Astrocyte (in vitro differentiated cells and primary cell): Measurements from ENCODE around the gene PLLP.

ENCODE experiments used
- EZH2 ChIP-seq: IDR thresholded peaks from 2 replicates; pipeline ENCODE4 v1.6.1; 2012; ENCODE audit warnings: mild to moderate bottlenecking, low read length, inconsistent platforms; ENCODE audit not compliant: insufficient read depth
- TF ChIP-seq, protein P1 (sequence below): IDR thresholded peaks from 2 replicates; pipeline ENCODE4 v1.5.1; 2011; ENCODE audit warnings: low read depth, mild to moderate bottlenecking, inconsistent platforms, low read length, moderate library complexity; ENCODE audit not compliant: insufficient read depth

DNA sequence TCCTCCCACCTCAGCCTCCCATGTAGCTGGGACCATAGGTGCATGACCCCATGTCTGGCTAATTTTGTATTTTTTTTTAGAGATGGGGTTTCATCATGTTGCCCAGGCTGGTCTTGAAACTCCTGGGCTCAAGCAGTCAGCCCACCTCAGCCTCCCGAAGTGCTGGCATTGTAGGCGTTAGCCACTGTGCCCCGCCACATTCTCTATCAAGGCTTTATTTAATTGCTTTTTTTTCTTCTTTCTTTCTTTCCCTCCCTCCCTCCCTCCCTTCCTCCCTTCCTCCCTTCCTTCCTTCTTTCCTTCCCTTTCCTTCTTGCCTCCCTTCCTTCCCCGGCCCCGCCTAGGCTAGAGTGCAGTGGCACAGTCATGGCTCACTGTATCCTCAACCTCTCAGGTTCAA is 74.7 kb downstream of the PLLP start:
- TF ChIP-seq, protein P1, sequence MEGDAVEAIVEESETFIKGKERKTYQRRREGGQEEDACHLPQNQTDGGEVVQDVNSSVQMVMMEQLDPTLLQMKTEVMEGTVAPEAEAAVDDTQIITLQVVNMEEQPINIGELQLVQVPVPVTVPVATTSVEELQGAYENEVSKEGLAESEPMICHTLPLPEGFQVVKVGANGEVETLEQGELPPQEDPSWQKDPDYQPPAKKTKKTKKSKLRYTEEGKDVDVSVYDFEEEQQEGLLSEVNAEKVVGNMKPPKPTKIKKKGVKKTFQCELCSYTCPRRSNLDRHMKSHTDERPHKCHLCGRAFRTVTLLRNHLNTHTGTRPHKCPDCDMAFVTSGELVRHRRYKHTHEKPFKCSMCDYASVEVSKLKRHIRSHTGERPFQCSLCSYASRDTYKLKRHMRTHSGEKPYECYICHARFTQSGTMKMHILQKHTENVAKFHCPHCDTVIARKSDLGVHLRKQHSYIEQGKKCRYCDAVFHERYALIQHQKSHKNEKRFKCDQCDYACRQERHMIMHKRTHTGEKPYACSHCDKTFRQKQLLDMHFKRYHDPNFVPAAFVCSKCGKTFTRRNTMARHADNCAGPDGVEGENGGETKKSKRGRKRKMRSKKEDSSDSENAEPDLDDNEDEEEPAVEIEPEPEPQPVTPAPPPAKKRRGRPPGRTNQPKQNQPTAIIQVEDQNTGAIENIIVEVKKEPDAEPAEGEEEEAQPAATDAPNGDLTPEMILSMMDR: no peak
- TF ChIP-seq EZH2: no peak
